Neutrophil (primary cell): ENCODE data around the gene MRPS2.
"Not testable (repeated sequence)": the region's sequence is repeated elsewhere in the genome, so short reads cannot be mapped to it uniquely, and the experiment has no call there.

Experiments used
- H3K27ac ChIP-seq: fragments of 200-600 bp; sonication (generic); 2 replicates; pipeline ENCODE4 v1.5.1; 2016; ENCODE audit warnings: mild to moderate bottlenecking, moderate library complexity
- H3K27me3 ChIP-seq: fragments of 200-600 bp; sonication (generic); 2 replicates; pipeline ENCODE4 v1.6.0; 2016; ENCODE audit warnings: mild to moderate bottlenecking
- H3K36me3 ChIP-seq: fragments of 200-600 bp; sonication (generic); 2 replicates; pipeline ENCODE4 v1.5.1; 2017
- H3K4me1 ChIP-seq, 2 experiments: fragments of 200-600 bp in 1 of 2; sonication (generic) in 1 of 2; 1 replicate in 1 of 2; 2 replicates in 1 of 2; pipeline versions ENCODE4 v1.5.1 to v1.6.1; 2013 to 2016; ENCODE audit warnings: low read depth in 1 of 2, low read length in 1 of 2, mild to moderate bottlenecking in 1 of 2, moderate library complexity in 1 of 2; ENCODE audit not compliant: control insufficient read depth in 1 of 2, insufficient read depth in 1 of 2
- H3K4me3 ChIP-seq, 2 experiments: fragments of 200-600 bp in 1 of 2; sonication (generic) in 1 of 2; 1 replicate in 1 of 2; 2 replicates in 1 of 2; pipeline ENCODE4 v1.5.1; 2013 to 2016; ENCODE audit warnings: low read depth in 1 of 2, low read length in 1 of 2, mild to moderate bottlenecking in 1 of 2, moderate library complexity in 1 of 2
- H3K9me3 ChIP-seq: fragments of 200-600 bp; sonication (generic); 2 replicates; pipeline ENCODE4 v1.5.1; 2016
- CTCF ChIP-seq: fragments of 200-600 bp; sonication (generic); IDR thresholded peaks from 2 replicates; pipeline ENCODE4 v1.5.1; 2016; ENCODE audit warnings: antibody characterized with exemption

MRPS2 gene

GRCh38 chr9:135536216-135536615, 35.7 kb downstream of the MRPS2 start:
- TF ChIP-seq CTCF = no peak
- no peaks in the 10 kb centered on the region for H3K9me3 ChIP-seq
- no peaks in the 10 kb centered on the region for H3K36me3 ChIP-seq
- no peak overlapping the region for H3K27ac ChIP-seq
- H3K27me3 ChIP-seq = peaks cover 38% of the 10 kb centered on the region
- no peaks in the 10 kb centered on the region for H3K4me1 ChIP-seq
- no peak overlapping the region for H3K4me3 ChIP-seq

GRCh38 chr9:135543262-135543894, 42.9 kb downstream of the MRPS2 start:
- not testable (repeated sequence) for H3K27me3 ChIP-seq, H3K36me3 ChIP-seq, H3K9me3 ChIP-seq, H3K27ac ChIP-seq, H3K4me3 ChIP-seq, H3K4me1 ChIP-seq

GRCh38 chr9:135544981-135545635, 44.6 kb downstream of the MRPS2 start:
- H3K36me3 ChIP-seq = no peaks in the 10 kb centered on the region
- no peak overlapping the region for H3K4me3 ChIP-seq
- H3K4me1 ChIP-seq = no peaks in the 10 kb centered on the region
- no peaks in the 10 kb centered on the region for H3K9me3 ChIP-seq
- no peaks in the 10 kb centered on the region for H3K27me3 ChIP-seq
- no peak for TF ChIP-seq CTCF
- no peak overlapping the region for H3K27ac ChIP-seq

- not testable (repeated sequence) for H3K27ac ChIP-seq, H3K36me3 ChIP-seq, H3K4me1 ChIP-seq, H3K9me3 ChIP-seq, H3K27me3 ChIP-seq, H3K4me3 ChIP-seq
Observed at GRCh38 chr9:135545646-135546176, 45.2 kb downstream of the MRPS2 start, which contains the start of gene OBP2A. OBP2A (plus strand) TSS chr9:135546126; CDS start chr9:135546181, 55 bp downstream.

- not testable (repeated sequence) for H3K4me1 ChIP-seq, H3K4me3 ChIP-seq, H3K9me3 ChIP-seq, H3K27ac ChIP-seq, H3K36me3 ChIP-seq, H3K27me3 ChIP-seq
Observed at GRCh38 chr9:135546792-135547617, 46.5 kb downstream of the MRPS2 start.

- Histone ChIP-seq H3K27ac (no peak overlapping the region), H3K4me3 (no peak overlapping the region), H3K36me3 (no peaks in the 10 kb centered on the region), H3K4me1 (no peaks in the 10 kb centered on the region), H3K27me3 (no peaks in the 10 kb centered on the region), H3K9me3 (no peaks in the 10 kb centered on the region)
- TF ChIP-seq CTCF = no peak
Observed at GRCh38 chr9:135547756-135548736, 47.6 kb downstream of the MRPS2 start.

- not testable (repeated sequence) for H3K9me3 ChIP-seq, H3K4me3 ChIP-seq, H3K4me1 ChIP-seq, H3K27ac ChIP-seq, H3K27me3 ChIP-seq, H3K36me3 ChIP-seq
Observed at GRCh38 chr9:135549478-135550343, 49.2 kb downstream of the MRPS2 start.
